HK-2 (cell line): ENCODE data around the gene ANLN.

Source experiments
- DNase-seq: peaks from one replicate; pipeline ENCODE4 v3.0.0-alpha.2; 2018; ENCODE audit not compliant: unreplicated experiment

Gene ANLN, protein sequence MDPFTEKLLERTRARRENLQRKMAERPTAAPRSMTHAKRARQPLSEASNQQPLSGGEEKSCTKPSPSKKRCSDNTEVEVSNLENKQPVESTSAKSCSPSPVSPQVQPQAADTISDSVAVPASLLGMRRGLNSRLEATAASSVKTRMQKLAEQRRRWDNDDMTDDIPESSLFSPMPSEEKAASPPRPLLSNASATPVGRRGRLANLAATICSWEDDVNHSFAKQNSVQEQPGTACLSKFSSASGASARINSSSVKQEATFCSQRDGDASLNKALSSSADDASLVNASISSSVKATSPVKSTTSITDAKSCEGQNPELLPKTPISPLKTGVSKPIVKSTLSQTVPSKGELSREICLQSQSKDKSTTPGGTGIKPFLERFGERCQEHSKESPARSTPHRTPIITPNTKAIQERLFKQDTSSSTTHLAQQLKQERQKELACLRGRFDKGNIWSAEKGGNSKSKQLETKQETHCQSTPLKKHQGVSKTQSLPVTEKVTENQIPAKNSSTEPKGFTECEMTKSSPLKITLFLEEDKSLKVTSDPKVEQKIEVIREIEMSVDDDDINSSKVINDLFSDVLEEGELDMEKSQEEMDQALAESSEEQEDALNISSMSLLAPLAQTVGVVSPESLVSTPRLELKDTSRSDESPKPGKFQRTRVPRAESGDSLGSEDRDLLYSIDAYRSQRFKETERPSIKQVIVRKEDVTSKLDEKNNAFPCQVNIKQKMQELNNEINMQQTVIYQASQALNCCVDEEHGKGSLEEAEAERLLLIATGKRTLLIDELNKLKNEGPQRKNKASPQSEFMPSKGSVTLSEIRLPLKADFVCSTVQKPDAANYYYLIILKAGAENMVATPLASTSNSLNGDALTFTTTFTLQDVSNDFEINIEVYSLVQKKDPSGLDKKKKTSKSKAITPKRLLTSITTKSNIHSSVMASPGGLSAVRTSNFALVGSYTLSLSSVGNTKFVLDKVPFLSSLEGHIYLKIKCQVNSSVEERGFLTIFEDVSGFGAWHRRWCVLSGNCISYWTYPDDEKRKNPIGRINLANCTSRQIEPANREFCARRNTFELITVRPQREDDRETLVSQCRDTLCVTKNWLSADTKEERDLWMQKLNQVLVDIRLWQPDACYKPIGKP

DNA sequence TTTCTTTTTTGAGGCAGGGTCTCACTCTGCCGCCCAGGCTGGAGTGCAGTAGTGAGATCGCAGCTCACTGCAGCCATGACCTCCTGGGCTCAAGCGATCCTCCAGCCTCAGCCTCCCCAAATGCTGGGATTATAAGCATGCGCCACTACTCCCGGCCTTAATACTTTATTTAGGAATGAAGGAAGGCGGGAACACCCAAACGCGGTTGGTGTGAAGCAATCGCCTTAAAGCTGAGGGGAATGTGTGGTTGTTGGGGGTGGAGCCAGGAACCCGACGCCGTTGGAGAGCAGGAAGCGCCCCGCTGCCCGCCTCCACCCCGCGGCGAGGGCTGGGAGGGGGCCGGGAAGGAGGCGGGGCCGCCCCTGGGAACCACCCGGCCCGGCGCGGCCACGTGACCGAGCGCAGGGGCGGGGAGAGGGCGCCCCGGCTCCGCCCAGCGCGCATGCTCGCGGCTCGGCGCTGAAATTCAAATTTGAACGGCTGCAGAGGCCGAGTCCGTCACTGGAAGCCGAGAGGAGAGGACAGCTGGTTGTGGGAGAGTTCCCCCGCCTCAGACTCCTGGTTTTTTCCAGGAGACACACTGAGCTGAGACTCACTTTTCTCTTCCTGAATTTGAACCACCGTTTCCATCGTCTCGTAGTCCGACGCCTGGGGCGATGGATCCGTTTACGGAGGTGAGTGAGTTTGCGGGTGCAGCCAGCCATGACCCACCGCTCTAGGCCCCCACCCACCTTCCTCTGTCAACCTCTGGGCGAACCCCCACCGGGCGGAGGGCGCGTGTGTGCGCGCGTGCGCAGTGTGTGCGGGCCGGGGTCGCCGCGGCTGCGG is at the start of gene ANLN:
Gene ANLN, plus strand, starts transcription at position 492 of the 828 bp plus-strand sequence. Its CDS starts 165 bp downstream, at position 657.
- DNase-seq, result peak; percentile 93

DNA sequence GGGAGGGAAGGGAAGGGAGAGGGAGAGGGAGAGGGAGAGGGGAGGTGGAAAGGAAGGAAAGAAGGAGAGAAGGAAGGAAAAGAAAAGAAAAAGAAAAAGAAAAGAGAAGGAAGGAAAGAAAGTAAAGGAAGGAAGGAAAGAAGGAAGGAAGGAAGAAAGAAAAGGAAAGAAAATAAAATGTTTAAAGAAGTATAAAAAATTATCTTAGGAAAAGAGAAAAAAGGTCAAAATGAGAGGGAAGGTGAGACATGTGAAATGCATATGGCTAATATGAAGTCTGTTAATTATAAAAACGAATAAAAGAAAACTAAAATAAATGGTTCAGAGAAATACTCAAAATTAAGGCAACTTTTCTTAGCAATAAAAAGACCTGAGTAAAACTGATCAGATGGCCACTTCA is 46.1 kb upstream of the ANLN start:
- DNase-seq, result no peak

DNA sequence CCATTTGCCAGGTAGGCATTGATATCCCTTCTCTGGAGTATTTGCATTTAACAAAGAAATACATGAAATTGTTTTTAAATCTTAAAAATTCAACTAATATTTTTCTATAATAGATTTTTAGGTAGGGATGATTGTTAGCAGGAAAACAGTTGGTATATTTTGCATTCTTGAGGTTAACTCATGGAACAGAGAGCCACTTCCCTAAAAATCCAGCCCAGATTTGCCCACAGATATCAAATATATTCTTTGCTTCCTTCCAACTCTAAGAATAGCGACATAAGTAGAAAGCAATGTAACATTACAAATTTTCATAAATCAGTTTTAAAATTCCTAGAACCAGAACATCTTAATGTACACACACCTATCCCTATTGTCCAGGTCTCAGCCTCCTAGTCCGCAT is 45.0 kb upstream of the ANLN start:
- no peak for DNase-seq

DNA sequence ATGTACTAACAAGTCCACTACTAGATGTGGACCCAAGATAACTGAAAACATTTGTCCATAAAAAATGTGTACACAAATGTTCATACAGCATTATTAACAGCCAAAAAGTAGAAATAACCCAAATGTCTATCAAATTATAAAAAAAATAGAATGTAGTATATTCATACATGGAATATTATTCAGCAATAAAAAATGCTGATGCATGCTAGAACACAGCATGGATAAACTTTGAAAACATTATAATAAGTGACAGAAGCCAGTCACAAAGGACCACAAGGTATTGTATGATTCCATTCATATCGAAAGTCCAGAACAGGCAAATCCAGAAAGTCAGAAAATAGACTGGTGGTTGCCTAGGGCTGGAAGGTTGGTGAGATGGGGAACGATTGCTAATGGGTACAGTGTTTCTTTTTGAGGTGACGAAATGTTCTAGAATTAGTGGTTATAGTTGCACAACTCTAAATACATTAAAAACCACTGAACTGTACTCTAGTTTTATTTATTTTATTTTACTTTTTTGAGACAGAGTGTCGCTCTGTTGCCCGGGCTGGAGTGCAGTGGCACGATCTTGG is 43.3 kb upstream of the ANLN start:
- no peak for DNase-seq

DNA sequence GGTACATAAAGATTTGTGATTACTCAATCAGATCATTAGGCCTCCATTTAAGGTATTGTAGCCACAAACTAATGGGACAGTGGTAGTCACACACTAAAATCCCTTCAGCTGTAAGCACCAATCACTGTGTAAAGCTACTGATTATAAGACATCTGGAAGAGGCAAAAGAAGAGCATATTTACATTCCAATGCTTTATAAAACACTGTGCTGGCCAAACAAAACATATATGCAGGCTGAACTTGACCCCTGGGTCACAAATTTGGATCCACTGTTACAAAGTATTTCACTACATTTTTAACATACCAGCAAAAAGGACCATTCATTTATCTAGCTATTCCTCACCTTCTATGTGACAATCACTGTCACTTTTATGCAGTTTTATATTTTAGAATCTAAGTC is 41.4 kb upstream of the ANLN start:
- no peak for DNase-seq

DNA sequence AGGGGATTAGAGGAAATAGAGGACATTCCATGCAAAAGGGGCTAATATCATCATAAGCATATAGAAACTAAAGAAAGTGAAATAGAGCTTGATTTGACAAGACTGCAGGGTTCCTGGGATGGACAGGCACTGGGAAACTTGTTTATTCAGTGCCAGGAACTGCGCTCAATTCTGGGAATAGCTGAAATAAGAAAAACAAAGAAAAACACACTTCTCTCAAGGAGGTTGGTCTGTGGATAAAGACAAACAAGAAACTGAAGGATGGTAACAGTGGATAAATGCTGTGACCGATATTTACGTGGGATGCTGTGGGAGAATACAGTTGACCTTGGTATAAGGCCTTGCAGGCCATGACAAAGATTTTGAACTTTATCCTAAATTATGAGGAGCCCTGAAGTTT is 40.9 kb upstream of the ANLN start:
- no peak for DNase-seq

DNA sequence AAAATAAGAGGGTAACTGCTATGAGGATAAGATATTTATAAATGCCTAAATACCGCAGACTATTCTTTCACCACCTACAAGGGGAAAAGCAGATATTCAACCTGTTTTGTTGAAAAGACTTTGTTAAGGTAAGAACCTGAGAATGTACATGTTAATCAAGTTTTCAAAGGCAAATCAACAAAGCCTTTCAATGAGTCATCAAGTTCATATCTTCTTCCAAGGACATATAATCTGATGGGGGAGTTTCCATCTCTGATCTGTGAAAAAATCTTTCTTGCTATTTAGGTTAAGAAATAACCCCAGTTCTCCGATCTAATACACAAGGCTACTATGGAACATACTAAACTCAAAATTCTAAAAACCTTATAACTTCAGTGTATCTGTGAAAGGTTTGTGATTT is 40.0 kb upstream of the ANLN start:
- no peak for DNase-seq

DNA sequence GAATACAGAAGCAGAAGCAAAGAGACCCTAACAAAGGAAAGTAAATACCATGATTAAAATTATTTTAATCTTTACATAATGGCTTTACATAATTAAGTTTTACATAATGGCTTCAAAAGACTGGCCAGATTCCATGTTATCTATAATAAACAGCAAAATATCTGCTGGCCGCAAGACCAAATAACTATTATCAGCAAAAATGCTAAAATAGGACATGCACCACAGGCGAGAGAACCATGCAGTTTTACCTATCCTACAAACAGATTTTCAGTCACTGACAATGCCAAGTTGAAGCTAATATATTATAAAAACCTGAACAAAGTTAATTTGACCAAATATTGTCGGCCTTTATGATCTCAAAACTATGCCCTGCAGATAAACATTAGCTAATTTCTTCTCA is 34.2 kb upstream of the ANLN start:
- no peak for DNase-seq

DNA sequence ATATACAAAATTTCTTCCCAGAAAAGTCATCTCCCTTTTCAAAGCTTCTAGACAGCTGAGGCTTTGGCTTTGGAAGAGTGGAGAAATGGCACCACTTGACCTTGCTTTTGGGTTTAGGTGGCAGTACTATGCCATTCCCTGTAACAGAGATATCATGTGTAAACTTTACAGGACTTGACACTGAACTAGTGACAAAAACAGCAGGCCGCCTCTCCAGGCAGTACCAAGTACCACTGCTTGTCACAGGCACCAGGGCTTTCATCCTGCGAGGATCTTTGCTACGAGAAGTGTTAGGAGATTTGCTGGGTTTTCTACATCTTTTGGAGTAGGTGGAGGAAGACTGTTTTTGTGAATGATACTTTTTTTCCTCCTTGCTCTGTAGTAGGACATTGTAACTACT is 32.6 kb upstream of the ANLN start:
- DNase-seq, result no peak

DNA sequence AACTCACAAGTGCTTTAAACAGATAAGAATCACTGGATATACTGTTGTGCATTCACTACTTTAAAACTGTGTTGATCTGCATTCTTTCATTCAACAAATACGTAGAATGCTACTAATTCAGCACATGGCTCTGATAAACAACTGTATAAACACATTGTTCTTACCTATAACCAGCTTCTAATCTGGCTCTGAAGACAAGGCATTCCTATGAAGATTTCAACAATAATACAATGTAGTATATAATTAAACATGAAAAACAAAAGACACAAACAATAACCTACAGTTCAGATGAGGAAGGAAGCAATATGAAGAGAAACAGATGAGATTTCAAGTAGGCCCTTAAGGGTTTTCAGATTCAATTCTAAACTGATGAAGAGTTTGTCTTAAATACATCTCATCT is 31.1 kb upstream of the ANLN start:
- DNase-seq, result no peak

DNA sequence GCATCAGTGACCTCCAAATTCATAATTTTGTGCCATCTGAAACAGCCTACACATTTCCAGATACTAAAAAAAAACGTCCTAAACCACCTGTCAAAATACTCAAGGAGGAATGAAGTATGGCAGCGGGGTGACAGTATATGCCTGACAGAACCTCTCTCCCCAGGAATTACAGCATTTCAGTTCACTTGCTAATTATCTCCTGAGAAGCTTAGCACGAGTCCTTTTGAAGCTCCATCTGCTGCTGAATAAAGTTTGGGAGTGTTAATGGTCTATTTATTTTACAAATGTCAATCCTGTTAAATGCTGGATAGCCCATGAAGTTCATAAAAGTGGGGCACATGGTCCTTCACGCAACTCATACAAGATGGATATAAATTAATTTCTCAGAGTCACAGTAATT is 29.4 kb upstream of the ANLN start:
- DNase-seq, result no peak

DNA sequence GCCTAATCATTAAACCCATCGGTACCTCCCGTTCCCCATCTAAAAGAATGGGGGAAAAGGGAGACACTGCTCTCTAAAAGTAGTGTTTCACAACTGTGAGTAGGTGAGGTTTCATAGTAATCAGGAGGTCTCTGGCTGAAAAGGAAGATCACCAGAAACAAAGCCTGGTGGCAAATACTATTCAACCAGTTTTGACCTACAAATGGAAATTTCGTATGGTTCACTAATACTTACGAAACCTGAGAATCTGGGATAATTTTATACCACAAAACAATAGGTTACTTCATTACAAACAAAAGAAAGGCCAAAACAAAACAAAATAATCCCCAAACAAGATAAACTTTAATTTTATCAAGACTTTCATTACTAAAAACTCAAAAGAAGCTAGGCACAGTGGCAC is 28.4 kb upstream of the ANLN start:
- no peak for DNase-seq

DNA sequence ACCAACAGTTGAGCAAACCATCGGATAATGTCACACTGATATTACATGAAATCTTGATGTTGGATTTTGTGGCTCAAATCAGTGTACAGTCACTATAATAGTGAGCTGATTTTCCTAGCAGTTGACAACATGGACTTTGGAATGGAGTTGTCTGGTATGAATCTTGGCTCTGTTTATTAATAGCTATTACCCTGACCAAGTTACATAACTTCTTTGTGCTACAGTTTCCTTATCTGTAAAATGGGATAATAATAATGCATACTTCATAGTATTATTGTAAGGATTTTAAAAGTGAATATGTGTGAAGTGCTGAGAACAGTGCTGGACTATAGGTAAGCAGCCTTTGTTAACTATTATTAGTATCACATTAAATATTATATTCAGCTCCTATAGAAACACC is 26.1 kb upstream of the ANLN start:
- DNase-seq, result no peak

DNA sequence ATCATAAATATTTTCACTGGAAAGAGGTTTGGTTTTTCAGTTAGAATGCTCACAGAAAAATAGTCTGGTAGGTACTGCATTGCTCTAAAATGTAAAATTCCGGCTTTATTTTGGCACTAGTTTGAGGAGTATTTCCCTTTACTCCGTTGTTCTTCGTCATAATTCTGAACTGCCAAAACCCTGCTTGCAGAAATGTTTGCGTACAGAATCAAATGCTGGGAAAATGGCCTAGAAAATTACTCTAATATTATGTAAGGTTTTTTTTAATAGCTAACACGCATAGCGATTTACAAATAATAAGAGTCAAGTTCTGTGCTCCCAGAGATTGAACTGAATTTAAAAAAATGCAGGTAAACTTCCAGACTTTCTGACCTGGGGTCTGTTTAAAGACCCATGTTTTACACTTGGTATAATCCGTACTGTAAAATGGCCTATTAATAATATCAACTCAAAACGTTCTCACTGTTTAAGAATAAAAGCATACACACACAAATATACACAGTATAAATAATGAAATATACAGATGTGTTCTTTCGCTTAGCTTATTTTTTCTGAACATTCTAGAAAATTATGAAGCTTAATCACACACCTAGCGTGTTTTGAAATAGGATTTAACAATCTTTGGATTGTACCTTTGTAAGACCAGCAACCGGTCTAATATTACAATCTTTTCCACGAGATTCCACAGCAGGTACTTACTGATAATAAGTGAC is 23.5 kb upstream of the ANLN start:
- DNase-seq, result no peak

DNA sequence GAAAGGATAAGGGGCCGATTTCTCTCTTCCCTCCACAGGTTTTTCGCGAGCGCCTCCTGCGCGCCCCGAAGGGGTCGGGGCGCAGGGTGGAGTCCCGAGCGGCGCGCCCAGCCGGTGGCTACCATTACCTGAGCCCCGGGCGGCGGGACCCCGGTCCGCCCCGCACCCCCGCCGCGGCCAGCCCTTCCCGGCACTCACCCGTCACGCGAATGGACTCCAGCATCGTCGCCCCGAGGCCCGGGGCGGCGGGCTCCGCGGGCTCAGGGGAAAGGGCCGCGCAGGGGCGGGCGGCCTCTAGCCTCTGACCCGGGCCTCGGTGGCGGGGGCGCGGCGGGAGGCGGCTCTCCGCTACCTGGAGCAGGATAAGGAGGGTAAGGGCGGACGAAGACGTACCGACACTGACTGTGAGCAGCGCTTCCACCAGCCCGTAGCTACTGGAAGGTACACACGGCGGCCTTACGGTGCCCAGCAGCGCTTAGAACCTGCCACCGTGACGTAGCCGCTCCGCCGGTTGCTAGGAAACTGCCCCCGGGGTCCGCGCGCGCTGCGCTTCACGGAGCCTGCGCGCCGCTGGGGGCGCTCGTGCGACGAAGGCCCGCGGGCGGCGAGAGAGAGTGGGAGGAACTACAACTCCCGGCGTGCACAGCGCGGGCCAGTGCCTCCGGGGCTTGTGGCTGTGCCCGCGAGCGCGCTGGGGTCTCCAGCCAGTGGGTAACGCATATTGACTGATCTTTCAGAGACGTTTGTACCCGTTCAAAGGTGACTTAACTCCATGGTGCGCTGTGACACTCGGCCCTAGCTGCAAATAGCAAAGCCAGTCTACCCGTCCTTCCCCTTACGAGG is 22.7 kb upstream of the ANLN start:
- peak; percentile 91 for DNase-seq

DNA sequence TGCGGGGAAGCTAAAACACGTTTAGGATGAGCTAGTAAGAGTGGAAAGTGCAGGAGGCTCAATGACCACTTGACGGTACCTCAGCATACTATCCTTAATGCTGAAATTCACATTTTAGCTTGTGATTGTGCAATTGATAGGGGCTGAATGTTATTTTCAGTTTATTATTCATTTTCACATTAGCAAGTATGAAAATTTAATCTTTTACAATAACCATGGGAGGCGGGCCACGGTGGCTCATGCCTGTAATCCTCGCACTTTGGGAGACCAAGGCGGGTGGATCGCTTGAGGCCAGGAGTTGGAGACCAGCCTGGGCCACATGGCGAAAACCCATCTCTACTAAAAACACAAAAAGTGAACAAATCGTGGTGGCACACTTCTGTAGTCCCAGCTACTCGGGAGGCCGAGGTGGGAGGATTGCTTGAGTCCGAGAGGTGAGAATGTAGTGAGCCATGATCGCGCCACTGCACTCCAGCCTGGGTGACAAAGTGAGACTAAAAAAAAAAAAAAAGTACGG is 22.0 kb upstream of the ANLN start:
- DNase-seq, result no peak

DNA sequence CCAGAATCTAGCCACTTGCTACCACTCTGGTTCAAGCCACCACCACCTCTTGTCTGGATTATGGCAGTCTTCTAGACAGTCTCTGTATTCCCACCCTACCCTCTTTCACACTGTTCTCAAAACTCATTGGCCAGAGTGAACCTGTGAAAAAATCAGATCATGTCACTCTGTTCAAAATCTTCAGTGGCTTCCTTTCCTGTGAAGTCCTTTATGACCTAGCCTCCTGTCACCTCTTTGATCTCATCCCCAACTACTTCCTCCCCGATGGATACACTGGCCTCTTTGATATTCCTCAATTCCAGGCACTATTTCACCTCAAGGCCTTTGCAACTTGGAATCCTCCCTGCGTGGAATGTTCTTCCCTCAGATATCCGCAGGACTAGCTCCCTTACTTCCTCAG is 21.2 kb upstream of the ANLN start:
- DNase-seq, result no peak

DNA sequence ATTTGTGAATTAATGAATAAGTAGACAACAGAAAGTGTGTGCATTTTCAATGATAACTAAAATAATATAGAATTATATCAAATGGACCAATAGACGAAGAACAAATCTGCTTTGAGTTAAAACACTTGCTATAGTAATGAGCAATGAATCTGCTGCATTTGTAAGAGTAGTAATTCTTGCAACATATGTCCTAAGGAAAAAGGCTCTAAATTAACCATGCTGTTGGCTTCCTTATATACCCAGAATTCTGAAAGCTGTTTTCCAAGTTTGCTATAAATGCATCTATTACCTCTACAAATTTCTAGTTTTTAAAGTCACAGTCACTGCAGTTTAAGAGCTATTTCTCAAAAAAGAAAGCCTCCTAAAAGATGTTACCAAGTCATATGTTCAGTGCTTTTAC is 20.5 kb upstream of the ANLN start:
- no peak for DNase-seq

DNA sequence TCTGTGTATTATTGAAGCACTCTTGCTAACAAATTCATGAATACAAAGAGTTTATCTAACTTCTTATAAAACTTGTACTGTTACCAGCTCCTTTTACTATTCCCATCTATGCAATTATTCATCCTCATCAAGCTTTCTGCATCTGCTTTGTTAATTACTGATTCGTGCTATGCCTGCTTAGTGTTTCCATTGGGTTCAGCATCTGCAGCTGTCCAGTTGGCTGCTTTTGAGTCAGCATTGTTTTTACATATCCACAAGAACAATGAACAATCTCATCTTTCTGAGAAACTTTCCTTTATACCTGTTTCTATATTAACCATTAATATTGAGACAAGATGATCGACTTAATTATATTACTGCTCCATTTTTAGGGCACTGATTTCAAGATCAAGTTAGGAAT is 19.6 kb upstream of the ANLN start:
- DNase-seq, result no peak

DNA sequence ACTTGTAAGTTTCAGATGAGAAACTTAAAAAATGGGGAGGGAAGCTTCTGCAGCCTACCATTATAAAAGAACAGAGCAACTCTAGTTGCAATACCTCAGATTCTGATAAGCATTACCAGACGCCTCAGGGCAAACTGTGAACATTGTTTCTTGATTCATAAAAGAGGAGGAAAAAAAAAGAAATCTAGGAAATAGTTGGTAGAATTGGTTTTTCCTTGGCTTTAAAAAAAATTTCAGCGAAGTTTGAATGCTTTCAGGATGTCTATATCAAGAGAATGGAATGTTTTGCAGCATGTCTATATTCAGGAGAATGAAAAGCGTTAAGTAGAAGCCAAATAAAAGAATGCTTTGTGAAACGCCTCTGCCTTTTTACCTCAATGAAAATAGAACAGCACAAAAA is 17.5 kb upstream of the ANLN start:
- no peak for DNase-seq
